SK-N-SH (cell line): ENCODE data around the gene SLC25A10. TPM values are rescaled to one million over a fixed set of nuclear protein-coding genes. Genes with fewer than 3 reads are reported as not detected.

Experiments used
- CTCF ChIA-PET: fragments of 300-600, 350-600 bp; formaldehyde crosslinking; extraction: SDS; loops from one replicate; lab custom pipeline; 2021; lab: Yijun Ruan, JAX
- POLR2A ChIA-PET: fragments of 350-600 bp; sonication (Branson Sonifier 250); formaldehyde crosslinking; extraction: SDS; loops from one replicate; lab custom pipeline; 2020; ENCODE audit warnings: antibody characterized with exemption, inconsistent platforms; lab: Yijun Ruan, JAX
- DNase-seq: peaks from one replicate; pipeline ENCODE4 v3.0.0; 2012
- H2AFZ ChIP-seq: fragments of 200-600 bp; sonication (generic); 2 replicates; pipeline ENCODE4 v1.8.1; 2016; ENCODE audit warnings: antibody characterized with exemption, mild to moderate bottlenecking, low read depth
- H3F3A ChIP-seq: fragments of 200-600 bp; sonication (generic); replicated peaks from 2 replicates; pipeline ENCODE3; 2016; ENCODE audit warnings: antibody characterized with exemption, mild to moderate bottlenecking; ENCODE audit not compliant: insufficient read depth
- H3K27ac ChIP-seq, 2 experiments: fragments of 200-500 bp in 1 of 2; fragments of 200-600 bp in 1 of 2; sonication (Bioruptor generic) in 1 of 2; sonication (generic), shearing (Covaris generic) in 1 of 2; 2 replicates each; pipeline versions ENCODE4 v1.5.1 to v1.6.1; 2014 to 2016; ENCODE audit warnings: low read depth in 2 of 2, inconsistent platforms in 1 of 2, low read length in 1 of 2, mild to moderate bottlenecking in 1 of 2, mixed read lengths in 1 of 2
- H3K27me3 ChIP-seq: fragments of 200-600 bp; sonication (generic), shearing (Covaris generic); 2 replicates; pipeline ENCODE4 v1.6.1; 2016; ENCODE audit warnings: mixed run types; ENCODE audit not compliant: insufficient read depth
- H3K36me3 ChIP-seq, 2 experiments: fragments of 200-500 bp in 1 of 2; fragments of 200-600 bp in 1 of 2; sonication (Bioruptor generic) in 1 of 2; sonication (generic) in 1 of 2; replicated peaks in 1 of 2; 2 replicates each; pipeline versions ENCODE3 to v1.5.1; 2014 to 2016; ENCODE audit warnings: low read length in 1 of 2, mild to moderate bottlenecking in 1 of 2; ENCODE audit not compliant: insufficient read depth in 2 of 2, control insufficient read depth in 1 of 2
- H3K4me1 ChIP-seq, 2 experiments: fragments of 200-500 bp in 1 of 2; fragments of 200-600 bp in 1 of 2; sonication (Bioruptor generic) in 1 of 2; sonication (generic), shearing (Covaris generic) in 1 of 2; 2 replicates each; pipeline versions ENCODE4 v1.5.1 to v1.6.1; 2014 to 2016; ENCODE audit warnings: low read depth in 1 of 2, low read length in 1 of 2, mixed run types in 1 of 2; ENCODE audit not compliant: insufficient read depth in 2 of 2, control insufficient read depth in 1 of 2
- H3K4me2 ChIP-seq: fragments of 200-600 bp; sonication (generic), shearing (Covaris generic); 2 replicates; pipeline ENCODE4 v1.6.1; 2017; ENCODE audit warnings: mixed run types
- H3K4me3 ChIP-seq, 2 experiments: fragments of 200-500 bp in 1 of 2; fragments of 200-600 bp in 1 of 2; sonication (Bioruptor generic) in 1 of 2; sonication (generic), shearing (Covaris generic) in 1 of 2; 2 replicates each; pipeline versions ENCODE4 v1.5.1 to v1.8.1; 2014 to 2016; ENCODE audit warnings: low read depth in 2 of 2, inconsistent platforms in 1 of 2, low read length in 1 of 2, mild to moderate bottlenecking in 1 of 2, mixed read lengths in 1 of 2, moderate library complexity in 1 of 2
- H3K79me2 ChIP-seq: fragments of 200-600 bp; sonication (generic); 2 replicates; pipeline ENCODE4 v1.8.1; 2017; ENCODE audit warnings: mild to moderate bottlenecking; ENCODE audit not compliant: insufficient read depth
- H3K9ac ChIP-seq: fragments of 200-600 bp; sonication (generic); 2 replicates; pipeline ENCODE4 v1.6.1; 2017; ENCODE audit warnings: mixed run types
- H3K9me2 ChIP-seq: fragments of 200-600 bp; sonication (generic); 2 replicates; pipeline ENCODE4 v1.6.1; 2017; ENCODE audit warnings: mixed run types
- H3K9me3 ChIP-seq: fragments of 200-600 bp; sonication (generic); 2 replicates; pipeline ENCODE4 v1.6.1; 2017; ENCODE audit warnings: mixed run types, mild to moderate bottlenecking, moderate library complexity
- H4K20me1 ChIP-seq: fragments of 200-600 bp; sonication (generic); 2 replicates; pipeline ENCODE4 v1.6.1; 2017; ENCODE audit warnings: mild to moderate bottlenecking, mixed run types; ENCODE audit not compliant: insufficient read depth
- ELF1 ChIP-seq: IDR thresholded peaks from 2 replicates; pipeline ENCODE4 v1.4.0; 2012
- FOXJ3 ChIP-seq: sonication (generic); formaldehyde crosslinking; IDR thresholded peaks from 2 replicates; pipeline ENCODE4 v1.5.1; 2020; ENCODE audit warnings: mild to moderate bottlenecking, missing genetic modification reagents
- FOXM1 ChIP-seq: IDR thresholded peaks from 2 replicates; pipeline ENCODE4 v1.4.0; 2012; ENCODE audit warnings: low read depth, mild to moderate bottlenecking
- GABPA ChIP-seq: IDR thresholded peaks from 2 replicates; pipeline ENCODE4 v1.4.0; 2012; ENCODE audit warnings: low read depth, mild to moderate bottlenecking
- IRF3 ChIP-seq: fragments of 150-350 bp; IDR thresholded peaks from 2 replicates; pipeline ENCODE4 v1.6.1; 2016; ENCODE audit warnings: mild to moderate bottlenecking, low read depth, low read length
- MAX ChIP-seq: IDR thresholded peaks from 2 replicates; pipeline ENCODE4 v1.4.0; 2012; ENCODE audit warnings: low read depth
- MEF2A ChIP-seq: IDR thresholded peaks from 2 replicates; pipeline ENCODE4 v1.4.0; 2012; ENCODE audit warnings: low read depth, borderline replicate concordance
- NFIC ChIP-seq: IDR thresholded peaks from 2 replicates; pipeline ENCODE4 v1.4.0; 2012; ENCODE audit warnings: borderline replicate concordance
- NRF1 ChIP-seq: IDR thresholded peaks from 2 replicates; pipeline ENCODE4 v1.6.1; 2012; ENCODE audit warnings: low read depth, mild to moderate bottlenecking, low read length
- PBX3 ChIP-seq: IDR thresholded peaks from 2 replicates; pipeline ENCODE4; 2012
- REST ChIP-seq: IDR thresholded peaks from 2 replicates; pipeline ENCODE4 v1.6.1; 2012; ENCODE audit warnings: mild to moderate bottlenecking, low read depth, low read length, moderate library complexity
- RFX5 ChIP-seq: IDR thresholded peaks from 2 replicates; pipeline ENCODE4 v1.6.1; 2012; ENCODE audit warnings: mild to moderate bottlenecking, improper control_type of control experiment, low read length
- SIN3A ChIP-seq: IDR thresholded peaks from 2 replicates; pipeline ENCODE4 v1.6.1; 2012; ENCODE audit warnings: low read depth, mild to moderate bottlenecking, low read length, moderate library complexity, borderline replicate concordance
- TAF1 ChIP-seq: IDR thresholded peaks from 2 replicates; pipeline ENCODE4 v1.6.1; 2012; ENCODE audit warnings: low read depth, mild to moderate bottlenecking, low read length, moderate library complexity, borderline replicate concordance
- TEAD4 ChIP-seq: IDR thresholded peaks from 2 replicates; pipeline ENCODE4 v1.4.0; 2012; ENCODE audit warnings: mild to moderate bottlenecking, borderline replicate concordance; ENCODE audit not compliant: insufficient read depth
- ZBTB33 ChIP-seq: IDR thresholded peaks from 2 replicates; pipeline ENCODE4 v1.4.0; 2012; ENCODE audit warnings: low read depth, borderline replicate concordance
- WGBS: methylation state at CpG from one replicate; pipeline ENCODE4 v1.1.6; 2017; ENCODE audit warnings: low lambda C conversion rate; 5-methylcytosine and 5-hydroxymethylcytosine counted together
- polyA plus RNA-seq, 3 experiments: library from polyadenylated mRNA; depleted of rRNA; stranded (reverse); fragments of >200 nt; gene quantifications; 2 replicates each; pipeline ENCODE4 v1.2.3, GENCODE V29; 2012

Gene SLC25A10
- polyA plus RNA-seq, 1 of the 3 experiments (the other 2 are of a cell fraction): 34.7 TPM

- DNase-seq: no peak
- Histone ChIP-seq H3K9ac (peak overlapping the region; percentile 96), H3K79me2 (peaks cover 94% of the 10 kb centered on the region), H3K9me3 (no peaks in the 10 kb centered on the region), H3K4me3 (peak overlapping the region; percentile 94 to 99), H3K4me2 (peak overlapping the region; percentile 96), H3K27ac (peak overlapping the region; percentile 76 to 82), H3K27me3 (no peaks in the 10 kb centered on the region), H3K9me2 (no peaks in the 10 kb centered on the region), H2AFZ (peak overlapping the region; percentile 48; the same call in 1 of the 2 replicates), H3K36me3 (peaks cover 39 to 47% of the 10 kb centered on the region in 2 experiments), H4K20me1 (peaks cover 38% of the 10 kb centered on the region), H3K4me1 (peaks cover 19 to 21% of the 10 kb centered on the region in 2 experiments; a peak in 3 of 4 replicates), H3F3A (peaks cover 12% of the 10 kb centered on the region)
- ChIA-PET POLR2A (interaction anchor here (0.6 to 2.8 kb wide), 13 partner anchors 8 to 188 kb away, joined by 3 to 33 read pairs (median 5); partner anchors contain the start of genes ARHGDIA, CCDC137, MCRIP1 and MRPL12), CTCF (interaction anchor here (0.8 to 2.4 kb wide), 11 partner anchors 10 to 338 kb away, joined by 3 to 12 read pairs (median 3); partner anchors contain the start of gene MRPL12)
- no peak for TF ChIP-seq PBX3
- 0 out of 2 replicates have a peak, but pooled peaks have one; percentile 15 for TF ChIP-seq FOXJ3 (CRISPR knock-in tag)
- 11% methylated on average over 6 of the region's 37 CpGs for WGBS
These were observed 28.9 kb upstream of the SLC25A10 start for GRCh38 chr17:81683208-81683583.

- H3F3A ChIP-seq: peaks cover 17% of the 10 kb centered on the region
- peaks cover 19 to 21% of the 10 kb centered on the region in 2 experiments; a peak in 3 of 4 replicates for H3K4me1 ChIP-seq
- H3K9me3 ChIP-seq: no peaks in the 10 kb centered on the region
- H2AFZ ChIP-seq: peak within 1 kb of the TSS; percentile 48; the same call in 1 of the 2 replicates
- ChIA-PET POLR2A (interaction anchor here (0.6 to 2.8 kb wide), 12 partner anchors 8 to 187 kb away, joined by 3 to 33 read pairs (median 5); partner anchors contain the start of genes ARHGDIA, CCDC137, MCRIP1 and MRPL12), CTCF (interaction anchor here (0.8 to 2.4 kb wide), 11 partner anchors 10 to 337 kb away, joined by 3 to 12 read pairs (median 4); partner anchors contain the start of gene MRPL12)
- H3K9ac ChIP-seq: peak within 1 kb of the TSS; percentile 98
- H3K79me2 ChIP-seq: peaks cover 95% of the 10 kb centered on the region
- H3K27me3 ChIP-seq: no peaks in the 10 kb centered on the region
- H3K4me2 ChIP-seq: peak within 1 kb of the TSS; percentile 100
- peaks cover 45 to 54% of the 10 kb centered on the region in 2 experiments for H3K36me3 ChIP-seq
- H3K4me3 ChIP-seq: peak within 1 kb of the TSS; percentile 94 to 99
- peaks cover 44% of the 10 kb centered on the region for H4K20me1 ChIP-seq
- peak; percentile 100 for DNase-seq
- H3K9me2 ChIP-seq: no peaks in the 10 kb centered on the region
- H3K27ac ChIP-seq: peak within 1 kb of the TSS; percentile 82 to 91
- 1% methylated on average over 52 of the region's 112 CpGs for WGBS
- TF ChIP-seq GABPA (peak; percentile 91), RFX5 (peak; percentile 73), TAF1 (peak; percentile 65), MEF2A (no peak), SIN3A (peak; percentile 97), MAX (peak; percentile 73), ZBTB33 (peak; percentile 59; the same call in 1 of the 2 replicates), NRF1 (peak; percentile 91), REST (peak; percentile 62; the same call in 1 of the 2 replicates), IRF3 (peak; percentile 96), NFIC (no peak), TEAD4 (no peak; the same call in 1 of the 2 replicates), FOXM1 (no peak), ELF1 (peak; percentile 97)
These were observed 28.3 kb upstream of the SLC25A10 start, which contains the start of the genes ARL16 and HGS for GRCh38 chr17:81683584-81684441. TSS of gene ARL16 (minus strand) at chr17:81683797. CDS start at chr17:81683753, 44 bp downstream. TSS of gene HGS (plus strand) at chr17:81684011. CDS start at chr17:81684067, 56 bp downstream.
